NCI-H345 treated with DMSO at 0.1 percent for 48 hours (cell line): ENCODE results near the gene RASA1.

ENCODE experiments used
- DNase-seq: peaks from one replicate; lab custom pipeline; 2025; ENCODE audit not compliant: unreplicated experiment; lab: John Stamatoyannopoulos, UW

The RASA1 gene

GRCh38 chr5:87438231-87438630 lies 170.5 kb downstream of the RASA1 start:
- no peak for DNase-seq
